GM13977 (cell line): ENCODE results near the gene ATP6V0B.

Source experiments
- DNase-seq: peaks from one replicate; pipeline ENCODE4 v3.0.0; 2012; ENCODE audit warnings: low spot score
- CTCF ChIP-seq: IDR thresholded peaks from 2 replicates; pipeline ENCODE4 v1.5.1; 2012; ENCODE audit warnings: mild to moderate bottlenecking, control low read depth; ENCODE audit not compliant: insufficient read depth; ENCODE audit errors: extremely low read depth, missing control alignments
- in situ Hi-C: fragments of 300-500 bp; cut with MboI; formaldehyde crosslinking; loops from one replicate; pipeline ENCODE4 v1.12.0; 2022; ENCODE audit warnings: low sequenced_read_pairs, low pct_unique_long_range_greater_than_20kb, mixed read lengths, inconsistent platforms; ENCODE audit not compliant: unreplicated experiment

ATP6V0B gene

GRCh38 chr1:43986712-43987111 lies 12.0 kb downstream of the ATP6V0B start:
- TF ChIP-seq CTCF = no peak
- DNase-seq = no peak
- in situ Hi-C loops = no loop called here

- in situ Hi-C loops = no loop called here
- no peak for TF ChIP-seq CTCF
- no peak for DNase-seq
Measured at GRCh38 chr1:43987159-43987902, 12.6 kb downstream of the ATP6V0B start.

GRCh38 chr1:43990271-43991199 lies 15.8 kb downstream of the ATP6V0B start:
- in situ Hi-C loops = no loop called here
- peak; percentile 25 for TF ChIP-seq CTCF
- no peak for DNase-seq

GRCh38 chr1:43991200-43991475 lies 16.4 kb downstream of the ATP6V0B start:
- no peak for DNase-seq
- TF ChIP-seq CTCF = no peak
- in situ Hi-C loops = no loop called here

- DNase-seq = peak; percentile 93
- no peak for TF ChIP-seq CTCF
- in situ Hi-C loops = no loop called here
Measured at GRCh38 chr1:43991476-43992231, 16.9 kb downstream of the ATP6V0B start, which contains the start of gene CCDC24. Gene CCDC24 (plus strand): TSS chr1:43991599. CDS start chr1:43991879, 280 bp downstream.

- DNase-seq = no peak
- in situ Hi-C loops = no loop called here
Measured at GRCh38 chr1:43992232-43992995, 17.7 kb downstream of the ATP6V0B start.

More at GRCh38 chr1:43992232-43992995, 17.7 kb downstream of the ATP6V0B start:
- TF ChIP-seq CTCF = no peak
